ENCODE results near the gene PHF3. TPM values are rescaled to one million over a fixed set of nuclear protein-coding genes. Genes with fewer than 3 reads are reported as not detected.

Gene PHF3
- total RNA-seq, 2 donors from 2014 or later = 43.8 to 68.9 TPM

DNA sequence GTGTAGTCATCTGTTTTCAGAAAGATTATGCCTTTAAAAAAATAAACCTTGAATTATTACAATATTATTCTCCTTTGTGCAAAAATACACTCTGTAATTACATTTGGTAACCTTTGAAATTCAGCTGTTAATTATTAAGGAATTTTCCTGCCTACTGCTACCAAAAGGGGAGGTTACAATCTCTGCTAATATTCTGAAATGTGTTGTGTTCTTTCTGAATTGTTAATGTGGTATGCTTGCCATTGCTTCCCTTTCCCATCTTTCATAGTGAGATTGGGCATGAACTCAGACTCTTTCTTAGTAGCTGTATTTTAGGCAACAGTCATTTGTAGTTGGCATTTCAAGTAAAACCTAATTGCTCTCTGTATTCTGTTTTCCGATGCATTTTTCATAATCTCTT, 73.0 kb downstream of the PHF3 start:
- Histone ChIP-seq H3K9me3 (no peaks in the 10 kb centered on the region), H3K4me1 (no peaks in the 10 kb centered on the region), H3K36me3 (no peaks in the 10 kb centered on the region), H3K27ac (no peak overlapping the region), H3K27me3 (no peaks in the 10 kb centered on the region), H3K4me3 (no peak overlapping the region), H3K9ac (ENCODE audit: low read depth in 2 of 2, low read length in 2 of 2) (no peak overlapping the region)
- intact Hi-C loops (cut with DNase I) = no loop called here
- TF ChIP-seq, protein P1, sequence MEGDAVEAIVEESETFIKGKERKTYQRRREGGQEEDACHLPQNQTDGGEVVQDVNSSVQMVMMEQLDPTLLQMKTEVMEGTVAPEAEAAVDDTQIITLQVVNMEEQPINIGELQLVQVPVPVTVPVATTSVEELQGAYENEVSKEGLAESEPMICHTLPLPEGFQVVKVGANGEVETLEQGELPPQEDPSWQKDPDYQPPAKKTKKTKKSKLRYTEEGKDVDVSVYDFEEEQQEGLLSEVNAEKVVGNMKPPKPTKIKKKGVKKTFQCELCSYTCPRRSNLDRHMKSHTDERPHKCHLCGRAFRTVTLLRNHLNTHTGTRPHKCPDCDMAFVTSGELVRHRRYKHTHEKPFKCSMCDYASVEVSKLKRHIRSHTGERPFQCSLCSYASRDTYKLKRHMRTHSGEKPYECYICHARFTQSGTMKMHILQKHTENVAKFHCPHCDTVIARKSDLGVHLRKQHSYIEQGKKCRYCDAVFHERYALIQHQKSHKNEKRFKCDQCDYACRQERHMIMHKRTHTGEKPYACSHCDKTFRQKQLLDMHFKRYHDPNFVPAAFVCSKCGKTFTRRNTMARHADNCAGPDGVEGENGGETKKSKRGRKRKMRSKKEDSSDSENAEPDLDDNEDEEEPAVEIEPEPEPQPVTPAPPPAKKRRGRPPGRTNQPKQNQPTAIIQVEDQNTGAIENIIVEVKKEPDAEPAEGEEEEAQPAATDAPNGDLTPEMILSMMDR (IDR thresholded peaks at IDR 0.05) = no peak
- DNase-seq = no peak

DNA sequence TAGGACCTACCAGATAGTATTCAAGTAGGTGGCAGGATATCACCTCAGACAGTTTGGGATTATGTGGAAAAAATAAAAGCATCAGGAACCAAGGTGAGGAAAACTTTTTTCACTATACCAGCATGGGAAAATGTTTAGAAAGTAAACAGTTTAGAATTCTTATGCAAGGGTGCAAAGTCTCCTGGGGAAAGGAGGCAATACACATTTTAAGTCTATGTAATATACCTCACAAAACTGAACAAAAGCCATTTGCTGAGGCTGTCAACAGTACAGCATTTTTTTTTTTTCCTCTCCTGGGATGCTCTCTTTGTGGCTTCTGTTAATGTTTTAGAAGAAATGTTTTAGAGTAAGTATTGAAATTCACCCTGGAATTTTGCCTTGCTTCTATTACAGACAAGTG, 73.5 kb downstream of the PHF3 start:
- H3K4me1 ChIP-seq = no peaks in the 10 kb centered on the region
- no peak overlapping the region for H3K9ac ChIP-seq (ENCODE audit: low read depth in 2 of 2, low read length in 2 of 2)
- H3K9me3 ChIP-seq = no peaks in the 10 kb centered on the region
- intact Hi-C loops (cut with DNase I) = no loop called here
- TF ChIP-seq, protein P1 (IDR thresholded peaks at IDR 0.05) = no peak
- H3K4me3 ChIP-seq = no peak overlapping the region
- DNase-seq = no peak
- H3K27ac ChIP-seq = no peak overlapping the region
- H3K27me3 ChIP-seq = no peaks in the 10 kb centered on the region
- no peaks in the 10 kb centered on the region for H3K36me3 ChIP-seq

DNA sequence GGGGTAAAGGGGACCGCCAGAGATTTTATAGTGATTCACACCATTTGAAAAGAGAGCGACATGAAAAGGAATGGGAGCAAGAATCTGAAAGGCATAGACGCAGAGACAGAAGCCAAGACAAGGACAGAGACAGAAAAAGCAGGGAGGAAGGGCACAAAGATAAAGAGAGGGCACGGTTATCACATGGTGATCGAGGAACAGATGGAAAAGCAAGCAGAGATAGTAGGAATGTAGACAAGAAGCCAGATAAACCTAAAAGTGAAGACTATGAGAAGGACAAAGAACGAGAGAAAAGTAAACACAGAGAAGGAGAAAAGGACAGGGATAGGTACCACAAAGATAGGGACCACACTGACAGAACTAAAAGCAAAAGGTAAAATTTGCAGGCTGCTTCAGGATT, 77.7 kb downstream of the PHF3 start:
- Histone ChIP-seq H3K36me3 (no peaks in the 10 kb centered on the region), H3K9me3 (no peaks in the 10 kb centered on the region), H3K27ac (no peak overlapping the region), H3K27me3 (no peaks in the 10 kb centered on the region), H3K4me1 (no peaks in the 10 kb centered on the region), H3K9ac (ENCODE audit: low read depth in 2 of 2, low read length in 2 of 2) (no peak overlapping the region), H3K4me3 (no peak overlapping the region)
- no peak for DNase-seq
- intact Hi-C loops (cut with DNase I) = no loop called here
- TF ChIP-seq, protein P1 (IDR thresholded peaks at IDR 0.05) = no peak

DNA sequence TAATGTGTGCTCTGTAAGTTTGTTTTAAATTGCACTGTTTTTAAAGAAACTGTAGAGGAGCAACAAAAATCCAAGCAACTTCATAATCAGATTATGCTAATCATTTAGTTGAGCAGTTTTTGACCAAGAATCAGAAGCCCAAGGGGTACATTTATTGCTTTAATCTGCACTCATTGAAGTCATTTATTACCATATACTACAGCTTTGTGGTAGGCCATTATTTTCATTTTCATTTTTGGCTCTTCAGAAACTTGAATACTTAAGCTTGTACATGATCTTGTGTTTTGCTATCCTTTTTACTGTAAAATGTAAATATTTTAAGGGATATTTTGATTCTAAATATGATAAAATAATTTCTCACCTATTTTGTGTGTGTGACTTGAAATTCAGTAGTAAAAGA, 78.5 kb downstream of the PHF3 start:
- H3K36me3 ChIP-seq = no peaks in the 10 kb centered on the region
- intact Hi-C loops (cut with DNase I) = no loop called here

DNA sequence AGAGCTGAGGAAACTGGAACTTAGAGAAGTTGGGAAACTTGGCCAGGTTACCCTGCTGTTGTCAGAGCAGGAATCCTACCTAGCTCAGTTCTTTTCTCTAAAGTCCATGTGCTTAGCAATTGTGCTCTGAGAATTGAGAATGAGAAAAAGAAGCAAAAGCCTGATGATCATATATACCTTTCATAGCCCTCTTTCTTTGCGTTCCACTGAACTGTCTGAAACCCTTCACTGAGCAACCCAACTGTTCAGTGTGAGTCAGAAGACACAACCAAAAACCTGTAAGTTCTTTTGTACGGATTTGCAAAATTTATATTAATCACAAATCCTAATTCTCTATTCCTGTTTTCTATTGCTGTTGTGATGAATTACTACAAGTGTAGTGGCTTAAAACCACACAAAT, 80.6 kb downstream of the PHF3 start:
- Histone ChIP-seq H3K4me3 (no peak overlapping the region), H3K27ac (no peak overlapping the region), H3K4me1 (no peaks in the 10 kb centered on the region), H3K9ac (ENCODE audit: low read depth in 2 of 2, low read length in 2 of 2) (no peak overlapping the region), H3K9me3 (no peaks in the 10 kb centered on the region), H3K27me3 (no peaks in the 10 kb centered on the region), H3K36me3 (no peaks in the 10 kb centered on the region)
- TF ChIP-seq, protein P1 (IDR thresholded peaks at IDR 0.05) = no peak
- intact Hi-C loops (cut with DNase I) = no loop called here
- no peak for DNase-seq

More for the DNA sequence above, 78.5 kb downstream of the PHF3 start:
- TF ChIP-seq, protein P1 (IDR thresholded peaks at IDR 0.05) = no peak
- Histone ChIP-seq H3K4me3 (no peak overlapping the region), H3K9ac (ENCODE audit: low read depth in 2 of 2, low read length in 2 of 2) (no peak overlapping the region), H3K4me1 (no peaks in the 10 kb centered on the region), H3K9me3 (no peaks in the 10 kb centered on the region), H3K27me3 (no peaks in the 10 kb centered on the region), H3K27ac (no peak overlapping the region)
- no peak for DNase-seq

DNA sequence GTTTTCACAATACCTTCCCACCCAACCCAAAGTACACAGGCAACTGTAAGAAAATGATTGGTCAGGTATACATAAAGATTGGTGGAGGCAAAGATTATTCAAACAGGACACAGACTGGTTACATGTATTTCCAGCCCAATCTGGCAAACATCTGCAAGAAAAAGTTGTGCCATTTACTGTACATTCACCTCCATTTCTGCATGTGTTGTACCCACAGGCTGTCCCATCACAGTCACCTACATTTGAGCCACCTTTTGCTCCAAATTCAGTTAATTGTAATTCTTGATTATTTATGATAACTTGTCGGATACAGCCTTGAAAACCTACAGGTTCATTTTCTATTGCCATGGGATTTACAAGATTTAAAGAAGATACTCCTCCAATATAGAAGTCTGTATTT, 85.6 kb downstream of the PHF3 start:
- no peak overlapping the region for H3K4me3 ChIP-seq
- intact Hi-C loops (cut with DNase I) = no loop called here
- no peak for DNase-seq
- TF ChIP-seq, protein P1 (IDR thresholded peaks at IDR 0.05) = no peak
- no peaks in the 10 kb centered on the region for H3K36me3 ChIP-seq
- H3K9ac ChIP-seq (ENCODE audit: low read depth in 2 of 2, low read length in 2 of 2) = no peak overlapping the region
- no peak overlapping the region for H3K27ac ChIP-seq
- H3K27me3 ChIP-seq = no peaks in the 10 kb centered on the region
- H3K4me1 ChIP-seq = no peaks in the 10 kb centered on the region
- no peaks in the 10 kb centered on the region for H3K9me3 ChIP-seq

Measured in colonic mucosa (tissue), 4 donors.